HG02588 (cell line): ENCODE data around the gene LIX1L.

ENCODE experiments used
- ATAC-seq: cut with Tn5 transposase; IDR thresholded peaks from one replicate; pipeline ENCODE4 v1.9.1; 2021; ENCODE audit warnings: mild to moderate bottlenecking, moderate library complexity; ENCODE audit not compliant: unreplicated experiment

LIX1L gene

GRCh38 chr1:145963265-145964019 lies 5.6 kb upstream of the LIX1L start:
- ATAC-seq = no peak

GRCh38 chr1:145962157-145963102 lies 4.6 kb upstream of the LIX1L start:
- ATAC-seq = no peak

GRCh38 chr1:145961425-145962156 lies 3.8 kb upstream of the LIX1L start:
- ATAC-seq = no peak

DNA sequence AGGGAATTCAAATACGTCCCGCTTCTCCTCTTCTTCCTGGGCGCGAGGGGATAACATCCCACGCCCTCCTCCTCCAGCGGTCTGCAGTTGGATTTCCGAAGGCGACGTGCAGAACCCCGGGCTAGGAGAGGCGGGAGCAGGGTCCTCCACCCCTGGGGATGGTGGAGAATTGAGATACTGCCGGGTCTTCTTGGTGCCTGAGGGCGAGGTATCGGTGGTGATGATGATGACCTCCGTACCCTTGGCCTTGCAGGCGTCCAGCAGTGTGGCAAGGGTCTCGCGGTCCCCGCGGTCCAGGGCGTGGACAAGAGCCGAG lies 3.2 kb upstream of the LIX1L start:
- no peak for ATAC-seq

- no peak for ATAC-seq
These were observed 2.8 kb upstream of the LIX1L start for GRCh38 chr1:145960468-145961108.

DNA sequence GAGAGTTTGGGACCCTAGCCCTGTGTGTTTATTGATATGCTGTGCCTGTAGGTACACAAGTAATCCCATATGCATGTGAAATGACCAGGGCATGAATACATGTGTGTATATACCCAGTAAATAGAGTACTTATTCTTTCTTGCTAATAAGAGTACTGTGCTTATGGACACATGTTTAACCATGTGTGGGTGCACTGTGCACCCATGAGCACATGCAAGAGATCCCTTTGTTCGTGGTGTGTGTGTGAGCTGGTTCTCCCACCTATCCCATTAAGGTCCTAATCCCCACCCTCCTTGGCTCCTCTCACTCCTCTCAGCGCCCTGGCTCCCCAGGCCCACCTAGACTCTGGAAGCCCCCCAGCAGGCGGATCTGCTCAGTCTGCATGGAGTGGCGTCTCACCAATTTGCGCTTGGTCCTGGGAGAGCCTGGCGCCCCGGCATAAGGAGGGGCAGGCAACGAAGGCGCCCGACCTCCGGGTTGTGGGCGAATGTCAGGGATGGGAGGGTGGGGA lies 2.2 kb upstream of the LIX1L start:
- ATAC-seq = no peak

GRCh38 chr1:145959333-145959732 lies 1.5 kb upstream of the LIX1L start:
- no peak for ATAC-seq

DNA sequence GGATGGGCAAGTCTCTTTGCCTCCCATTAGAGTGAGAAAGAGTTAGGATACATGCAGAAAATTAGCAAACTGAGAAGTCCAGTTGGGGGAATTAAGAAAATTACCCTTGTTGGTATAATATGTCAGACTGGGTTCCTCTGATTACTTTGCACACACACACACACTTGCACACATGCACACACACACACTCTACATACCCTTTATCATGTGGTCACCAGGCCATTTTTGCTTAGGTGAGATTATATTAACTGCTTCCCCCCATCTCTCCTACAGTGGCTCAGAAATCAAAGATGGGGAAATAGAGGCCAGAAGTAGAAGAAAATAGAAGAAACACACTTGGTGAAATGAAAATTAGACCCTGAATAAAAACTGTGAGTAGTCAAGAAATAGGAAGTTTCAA lies 917 bp upstream of the LIX1L start:
- no peak for ATAC-seq

DNA sequence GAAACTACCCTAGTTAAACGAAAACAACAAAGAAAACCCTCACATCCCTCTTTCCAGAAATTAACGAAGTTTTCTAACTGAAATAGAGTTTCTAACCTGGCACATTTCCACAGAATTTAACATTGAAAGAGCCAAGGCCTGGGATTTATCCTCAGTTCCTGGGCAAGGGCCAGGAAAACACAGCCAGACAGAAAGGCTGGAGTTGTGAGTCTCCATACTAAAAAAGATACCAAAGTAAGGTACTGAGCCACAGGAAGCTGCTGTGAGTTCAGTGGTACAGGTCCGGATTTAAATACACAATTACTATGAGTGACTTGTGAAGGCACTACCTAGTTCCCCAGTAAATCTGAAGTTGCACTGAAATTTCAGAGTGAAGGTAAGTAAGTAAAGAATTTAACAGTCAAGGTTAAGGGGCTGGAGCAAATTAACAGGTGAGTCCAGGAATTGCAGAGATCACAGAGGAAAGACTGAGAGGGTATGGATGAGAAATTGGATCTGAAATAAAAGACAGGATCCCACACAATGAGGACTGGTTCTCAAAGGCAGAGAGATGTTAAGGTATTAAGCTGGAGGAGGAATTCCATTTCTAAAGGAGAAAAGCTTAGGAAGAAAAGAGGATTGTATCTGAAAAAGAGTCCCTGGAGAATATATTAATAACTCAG lies 905 bp downstream of the LIX1L start:
- no peak for ATAC-seq

- ATAC-seq = no peak
These were observed 1.5 kb downstream of the LIX1L start for GRCh38 chr1:145956361-145956760.

- ATAC-seq = no peak
These were observed 2.4 kb downstream of the LIX1L start for GRCh38 chr1:145955436-145955835.

DNA sequence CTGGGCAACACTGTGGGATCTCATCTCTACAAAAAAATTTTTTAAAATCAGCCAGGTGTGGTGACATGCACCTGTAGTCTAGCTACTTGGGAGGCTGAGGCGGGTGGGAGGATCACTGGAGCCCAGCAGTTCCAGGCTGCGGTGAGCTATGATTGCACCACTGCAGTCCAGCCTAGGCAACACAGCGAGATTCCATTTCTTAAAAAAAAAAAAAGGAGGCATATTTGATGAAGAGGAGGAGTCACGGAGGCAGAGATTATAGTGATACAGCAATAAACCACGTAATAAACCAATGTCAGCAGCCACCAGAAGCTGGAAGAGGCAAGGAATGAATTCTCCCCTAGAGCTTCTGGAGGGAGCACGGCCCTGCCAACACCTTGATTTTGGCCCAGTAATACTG lies 4.0 kb downstream of the LIX1L start:
- no peak for ATAC-seq

- ATAC-seq = no peak
These were observed 4.9 kb downstream of the LIX1L start for GRCh38 chr1:145952903-145953302.

GRCh38 chr1:145951526-145951925 lies 6.3 kb downstream of the LIX1L start:
- no peak for ATAC-seq

DNA sequence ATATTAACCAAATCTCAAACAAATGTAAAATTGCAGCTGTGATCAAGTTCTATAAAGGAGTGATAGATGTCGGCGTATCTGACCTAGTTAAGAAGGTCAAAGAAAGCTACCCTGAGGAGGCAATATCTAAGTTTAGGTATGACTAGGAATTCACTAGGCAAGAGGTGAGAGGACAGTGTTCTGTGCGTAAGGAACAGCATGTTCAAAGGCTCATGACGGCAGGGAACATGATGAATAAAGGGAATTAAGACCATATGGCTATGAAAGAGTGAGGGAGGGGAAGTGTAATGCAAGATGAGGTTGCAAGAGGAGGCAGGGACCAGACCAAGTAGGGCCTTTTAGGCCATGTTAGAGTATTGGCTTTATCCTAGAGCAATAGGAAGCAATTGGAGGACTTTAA lies 8.6 kb downstream of the LIX1L start:
- no peak for ATAC-seq

- no peak for ATAC-seq
These were observed 10.3 kb downstream of the LIX1L start for GRCh38 chr1:145947551-145947950.

DNA sequence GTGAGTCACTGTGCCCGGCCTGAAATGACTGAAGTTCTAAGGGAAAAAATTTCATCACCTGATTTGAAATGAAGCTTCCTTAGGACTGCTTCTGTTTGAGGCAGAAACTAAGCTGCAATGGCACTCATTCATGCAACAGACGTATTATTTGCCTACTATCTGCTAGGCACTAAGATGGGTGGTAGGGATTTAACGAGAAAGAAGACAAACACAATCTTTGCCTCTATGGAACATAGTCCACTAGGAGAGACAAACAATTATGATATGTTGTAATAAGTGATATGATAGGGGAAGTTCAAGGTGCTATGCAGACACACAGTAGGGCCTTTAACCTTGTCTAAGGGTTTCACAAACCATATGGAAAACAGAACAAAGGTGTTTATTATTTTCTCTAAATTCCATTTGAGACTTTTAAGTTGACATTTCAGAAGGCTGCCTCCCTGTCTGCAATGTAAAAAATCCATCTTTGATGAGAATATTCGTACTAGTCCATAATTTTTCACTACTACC lies 11.3 kb downstream of the LIX1L start:
- ATAC-seq = no peak

- ATAC-seq = no peak
These were observed 13.3 kb downstream of the LIX1L start for GRCh38 chr1:145944532-145944931.

GRCh38 chr1:145942871-145943270 lies 14.9 kb downstream of the LIX1L start:
- ATAC-seq = no peak

DNA sequence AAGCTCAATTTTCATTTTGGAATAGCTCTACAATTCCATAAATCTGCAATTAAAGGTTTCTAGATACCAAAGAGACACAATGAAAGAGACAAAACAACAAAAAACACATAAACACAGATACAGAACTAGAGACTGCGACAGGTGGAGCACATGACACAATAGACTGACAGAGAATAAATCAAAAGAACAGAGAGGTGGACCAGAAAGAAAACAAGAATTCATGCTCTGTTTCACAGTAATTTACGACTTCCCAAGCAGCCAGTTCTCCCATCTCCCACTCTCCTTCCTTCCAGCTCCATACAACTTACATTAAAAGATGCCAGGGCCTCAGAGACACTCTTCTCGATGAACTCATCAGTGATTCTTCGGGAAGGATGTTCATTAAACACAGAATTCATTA lies 15.4 kb downstream of the LIX1L start:
- ATAC-seq = no peak
